T-cell (primary cell): ENCODE data around the gene DYSF. TPM values are rescaled to one million over a fixed set of nuclear protein-coding genes. Genes with fewer than 3 reads are reported as not detected.

Experiments
- ATAC-seq, 4 experiments: fragments of 200-7000 bp in 3 of 4; fragments of 150-1000 bp in 1 of 4; cut with Tn5 transposase; replicated peaks in 1 of 4; 1 replicate in 3 of 4; 2 replicates in 1 of 4; pipeline ENCODE4 v1.10.0; 2021; ENCODE audit warnings: moderate library complexity in 3 of 4, mild to moderate bottlenecking in 2 of 4, moderate number of reproducible peaks in 1 of 4
- CTCF ChIA-PET, 2 donors: fragments of 300-600 bp; sonication (Branson Sonifier 250); formaldehyde crosslinking; loops; one replicate each; lab custom pipeline; 2022; ENCODE audit warnings: antibody characterized with exemption in 2 of 2; lab: Charles Lee
- POLR2A ChIA-PET, 2 donors: fragments of 300-600 bp; sonication (Branson Sonifier 250); formaldehyde crosslinking; loops; one replicate each; lab custom pipeline; 2022; ENCODE audit warnings: antibody characterized with exemption in 2 of 2; lab: Charles Lee
- DNase-seq, 35 experiments: peaks; one replicate each; pipeline versions ENCODE4 v3.0.0 to v3.0.0-alpha.2; 2013 to 2023
- H3K27ac ChIP-seq: one replicate; pipeline ENCODE4 v1.5.1; 2013; ENCODE audit warnings: low read length
- H3K27me3 ChIP-seq, 2 experiments: replicated peaks in 1 of 2; 1 replicate in 1 of 2; 2 replicates in 1 of 2; pipeline versions ENCODE4 v1.6.1 to v1.7.0; 2013; ENCODE audit warnings: low read length in 1 of 2, mixed read lengths in 1 of 2; ENCODE audit not compliant: control insufficient read depth in 2 of 2, insufficient read depth in 2 of 2; ENCODE audit errors: extremely low read depth in 1 of 2
- H3K36me3 ChIP-seq, 2 donors: 1 replicate in 1 of 2; 2 replicates in 1 of 2; pipeline versions ENCODE4 v1.6.1 to v1.7.0; 2013; ENCODE audit warnings: low read length in 1 of 2; ENCODE audit not compliant: control insufficient read depth in 2 of 2, insufficient read depth in 1 of 2; ENCODE audit errors: extremely low read depth in 1 of 2
- H3K4me1 ChIP-seq, 2 experiments: 1 replicate in 1 of 2; 2 replicates in 1 of 2; pipeline versions ENCODE4 v1.6.1 to v1.7.0; 2013; ENCODE audit warnings: low read length in 2 of 2, mixed read lengths in 1 of 2; ENCODE audit not compliant: insufficient read depth in 2 of 2, control insufficient read depth in 1 of 2; ENCODE audit errors: extremely low read depth in 1 of 2
- H3K4me3 ChIP-seq, 2 donors: 1 replicate in 1 of 2; 2 replicates in 1 of 2; pipeline versions ENCODE4 v1.5.1 to v1.7.0; 2013; ENCODE audit warnings: mild to moderate bottlenecking in 2 of 2, low read length in 1 of 2, moderate library complexity in 1 of 2; ENCODE audit not compliant: control insufficient read depth in 1 of 2; ENCODE audit errors: extremely low read depth in 1 of 2
- H3K9me3 ChIP-seq: 2 replicates; pipeline ENCODE4 v1.7.0; 2013
- H3K27ac Mint-ChIP-seq, 2 donors: one replicate each; pipeline ENCODE4 v1.8.0; 2020 to 2021; ENCODE audit warnings: mild to moderate bottlenecking in 2 of 2, mixed read lengths in 2 of 2
- H3K27me3 Mint-ChIP-seq, 2 donors: one replicate each; pipeline ENCODE4 v1.8.0; 2021 to 2022; ENCODE audit warnings: mixed read lengths in 2 of 2
- H3K36me3 Mint-ChIP-seq: one replicate; pipeline ENCODE4 v1.8.0; 2021; ENCODE audit warnings: mixed read lengths
- H3K4me1 Mint-ChIP-seq, 3 donors: one replicate each; pipeline ENCODE4 v1.8.0; 2020 to 2022; ENCODE audit warnings: mixed read lengths in 3 of 3, mild to moderate bottlenecking in 1 of 3
- H3K4me3 Mint-ChIP-seq, 3 donors: one replicate each; pipeline ENCODE4 v1.8.0; 2020 to 2022; ENCODE audit warnings: mild to moderate bottlenecking in 3 of 3, mixed read lengths in 3 of 3, moderate library complexity in 3 of 3
- H3K9me3 Mint-ChIP-seq, 3 donors: one replicate each; pipeline ENCODE4 v1.8.0; 2020 to 2022; ENCODE audit warnings: mixed read lengths in 3 of 3
- WGBS: methylation state at CpG from one replicate; pipeline ENCODE4 v1.1.5; 2013; ENCODE audit warnings: missing lambda C conversion rate; ENCODE audit not compliant: insufficient coverage; 5-methylcytosine and 5-hydroxymethylcytosine counted together
- total RNA-seq, 35 experiments: library from RNA in 6 of 35; stranded (reverse) in 6 of 35; fragments of 120-200 nt in 1 of 35; gene quantifications; one replicate each; pipeline versions ENCODE4 v1.2.1 to v1.2.4 and lab custom pipeline; 2013 to 2026

DYSF gene
- total RNA-seq, 5 donors from 2014 or later (not counting 1 experiment from before 2014, with no cell fraction given) = 0.56 to 3.4 (median 1.9) TPM

GRCh38 chr2:71564790-71565189 is 111.4 kb downstream of the DYSF start:
- no peak overlapping the region for H3K27ac Mint-ChIP-seq
- Histone ChIP-seq H3K9me3 (no peaks in the 10 kb centered on the region), H3K4me3 (no peak overlapping the region), H3K4me1 (no peaks in the 10 kb centered on the region), H3K27me3 (peaks cover 0 to 9% of the 10 kb centered on the region in 2 experiments), H3K36me3 (no peaks in the 10 kb centered on the region), H3K27ac (no peak overlapping the region)
- POLR2A ChIA-PET = no interaction called here
- ATAC-seq = no peak
- no peaks in the 10 kb centered on the region for H3K4me1 Mint-ChIP-seq
- no peaks in the 10 kb centered on the region for H3K36me3 Mint-ChIP-seq
- peaks cover 0 to 2% of the 10 kb centered on the region in 2 donors for H3K27me3 Mint-ChIP-seq
- H3K9me3 Mint-ChIP-seq = no peaks in the 10 kb centered on the region
- H3K4me3 Mint-ChIP-seq = no peak overlapping the region
- no peak for DNase-seq
- CTCF ChIA-PET = interaction anchor here (0.6 kb wide), 2 partner anchors 586 to 991 kb away, joined by 3 to 8 read pairs; no protein-coding TSS in a partner anchor
- 88% methylated on average over 6 of the region's 7 CpGs for WGBS

GRCh38 chr2:71566372-71566771 is 113.0 kb downstream of the DYSF start:
- DNase-seq (no peak), ATAC-seq (no peak)
- no peak overlapping the region for H3K4me3 ChIP-seq
- 68% methylated on average over 6 of the region's 9 CpGs for WGBS
- ChIA-PET CTCF (interaction anchor here in 1 of 2 donors (0.6 kb wide), 1 partner anchor 187 kb away, joined by 4 read pairs; no protein-coding TSS in a partner anchor), POLR2A (interaction anchor here in 1 of 2 donors (0.6 kb wide), 1 partner anchor 38 kb away, joined by 3 read pairs; no protein-coding TSS in a partner anchor)
- H3K27ac ChIP-seq = no peak overlapping the region
- Mint-ChIP-seq H3K4me1 (no peaks in the 10 kb centered on the region), H3K27ac (no peak overlapping the region), H3K36me3 (no peaks in the 10 kb centered on the region), H3K9me3 (no peaks in the 10 kb centered on the region), H3K27me3 (peaks cover 0 to 2% of the 10 kb centered on the region in 2 donors), H3K4me3 (no peak overlapping the region)
- H3K36me3 ChIP-seq = no peaks in the 10 kb centered on the region
- peaks cover 0 to 7% of the 10 kb centered on the region in 2 experiments for H3K27me3 ChIP-seq
- H3K4me1 ChIP-seq = no peaks in the 10 kb centered on the region
- no peaks in the 10 kb centered on the region for H3K9me3 ChIP-seq

- H3K4me1 ChIP-seq = no peaks in the 10 kb centered on the region
- ChIA-PET CTCF (no interaction called here), POLR2A (no interaction called here)
- H3K4me3 ChIP-seq = no peak overlapping the region
- no peaks in the 10 kb centered on the region for H3K36me3 ChIP-seq
- Mint-ChIP-seq H3K4me1 (no peaks in the 10 kb centered on the region), H3K36me3 (no peaks in the 10 kb centered on the region), H3K27ac (no peak overlapping the region), H3K9me3 (no peaks in the 10 kb centered on the region), H3K27me3 (peaks cover 0 to 2% of the 10 kb centered on the region in 2 donors), H3K4me3 (no peak overlapping the region)
- H3K27me3 ChIP-seq = peaks cover 0 to 7% of the 10 kb centered on the region in 2 experiments
- 93% methylated on average over 3 of the region's 9 CpGs for WGBS
- H3K27ac ChIP-seq = no peak overlapping the region
- DNase-seq = no peak
- no peak for ATAC-seq
- no peaks in the 10 kb centered on the region for H3K9me3 ChIP-seq
Measured at GRCh38 chr2:71567625-71568024, 114.3 kb downstream of the DYSF start.

DNA sequence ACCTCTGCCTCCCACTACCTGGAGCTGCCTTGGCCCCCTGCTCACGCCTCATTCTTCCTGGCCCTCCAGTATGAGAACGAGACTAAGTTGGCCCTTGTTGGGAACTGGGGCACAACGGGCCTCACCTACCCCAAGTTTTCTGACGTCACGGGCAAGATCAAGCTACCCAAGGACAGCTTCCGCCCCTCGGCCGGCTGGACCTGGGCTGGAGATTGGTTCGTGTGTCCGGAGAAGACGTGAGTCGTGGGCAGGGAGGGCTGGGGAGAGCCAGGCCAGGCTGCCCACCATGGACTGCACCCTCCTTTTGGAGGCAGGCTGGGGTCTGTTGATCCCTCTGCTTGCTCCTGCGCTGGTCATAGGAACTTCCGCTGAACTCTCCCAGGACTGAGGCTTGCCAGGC is 114.7 kb downstream of the DYSF start:
- ATAC-seq = no peak
- CTCF ChIA-PET = no interaction called here
- H3K27ac Mint-ChIP-seq = no peak overlapping the region

DNA sequence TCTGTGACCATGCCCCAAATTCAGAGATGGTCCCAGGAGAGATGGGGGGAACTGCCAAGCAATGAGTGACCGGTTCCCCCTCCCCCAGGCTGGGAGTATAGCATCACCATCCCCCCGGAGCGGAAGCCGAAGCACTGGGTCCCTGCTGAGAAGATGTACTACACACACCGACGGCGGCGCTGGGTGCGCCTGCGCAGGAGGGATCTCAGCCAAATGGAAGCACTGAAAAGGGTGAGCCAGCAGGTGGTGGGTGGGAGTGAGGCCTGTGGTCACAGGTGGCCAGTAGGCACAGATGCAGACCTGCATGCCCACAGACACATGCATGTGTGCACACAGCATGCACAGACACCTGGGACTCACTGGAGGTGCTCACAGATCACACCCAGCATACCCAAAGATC is 117.2 kb downstream of the DYSF start:
- Histone ChIP-seq H3K9me3 (no peaks in the 10 kb centered on the region), H3K4me1 (no peaks in the 10 kb centered on the region), H3K4me3 (no peak overlapping the region), H3K36me3 (no peaks in the 10 kb centered on the region), H3K27ac (no peak overlapping the region), H3K27me3 (peaks cover 0 to 19% of the 10 kb centered on the region in 2 experiments)
- H3K27ac Mint-ChIP-seq = no peak overlapping the region
- POLR2A ChIA-PET = no interaction called here
- CTCF ChIA-PET = no interaction called here
- WGBS = 100% methylated on average over 7 of the region's 10 CpGs
- H3K27me3 Mint-ChIP-seq = peaks cover 0 to 5% of the 10 kb centered on the region in 2 donors
- DNase-seq (no peak), ATAC-seq (no peak)
- no peak overlapping the region for H3K4me3 Mint-ChIP-seq
- no peaks in the 10 kb centered on the region for H3K36me3 Mint-ChIP-seq
- H3K9me3 Mint-ChIP-seq = no peaks in the 10 kb centered on the region
- H3K4me1 Mint-ChIP-seq = no peaks in the 10 kb centered on the region

More for the DNA sequence above, 114.7 kb downstream of the DYSF start:
- DNase-seq = no peak
- H3K36me3 Mint-ChIP-seq = no peaks in the 10 kb centered on the region
- Histone ChIP-seq H3K27ac (no peak overlapping the region), H3K27me3 (peaks cover 0 to 12% of the 10 kb centered on the region in 2 experiments), H3K9me3 (no peaks in the 10 kb centered on the region), H3K4me1 (no peaks in the 10 kb centered on the region), H3K36me3 (no peaks in the 10 kb centered on the region), H3K4me3 (no peak overlapping the region)
- no peaks in the 10 kb centered on the region for H3K9me3 Mint-ChIP-seq
- peaks cover 0 to 2% of the 10 kb centered on the region in 2 donors for H3K27me3 Mint-ChIP-seq
- no peak overlapping the region for H3K4me3 Mint-ChIP-seq
- H3K4me1 Mint-ChIP-seq = no peaks in the 10 kb centered on the region
- 82% methylated on average over 14 of the region's 14 CpGs for whole genome bisulfite sequencing
- POLR2A ChIA-PET = interaction anchor here in 1 of 2 donors (0.7 kb wide), 1 partner anchor 1140 kb away, joined by 4 read pairs; no protein-coding TSS in a partner anchor

- Histone ChIP-seq H3K9me3 (no peaks in the 10 kb centered on the region), H3K27me3 (peaks cover 0 to 22% of the 10 kb centered on the region in 2 experiments), H3K36me3 (no peaks in the 10 kb centered on the region), H3K4me3 (no peak overlapping the region), H3K27ac (no peak overlapping the region), H3K4me1 (no peaks in the 10 kb centered on the region)
- H3K4me1 Mint-ChIP-seq = no peaks in the 10 kb centered on the region
- H3K4me3 Mint-ChIP-seq = no peak overlapping the region
- WGBS = 88% methylated on average over 2 of the region's 2 CpGs
- no peak for ATAC-seq
- CTCF ChIA-PET = no interaction called here
- H3K9me3 Mint-ChIP-seq = no peaks in the 10 kb centered on the region
- H3K27me3 Mint-ChIP-seq = peaks cover 0 to 5% of the 10 kb centered on the region in 2 donors
- DNase-seq = no peak
- no peaks in the 10 kb centered on the region for H3K36me3 Mint-ChIP-seq
- POLR2A ChIA-PET = no interaction called here
- no peak overlapping the region for H3K27ac Mint-ChIP-seq
Measured at GRCh38 chr2:71570951-71571460, 117.6 kb downstream of the DYSF start.
